Mesenchymal stem cell (in vitro differentiated cells and primary cell): Measurements from ENCODE around the gene CFAP54.

Source experiments
- DNase-seq: peaks from one replicate; pipeline ENCODE4 v3.0.0-alpha.2; 2013
- H2AFZ ChIP-seq: one replicate; pipeline ENCODE4 v1.6.1; 2013; ENCODE audit warnings: low read depth, mild to moderate bottlenecking, control low read depth, inconsistent platforms, low read length, moderate library complexity
- H2AK5ac ChIP-seq: 2 replicates; pipeline ENCODE4 v1.6.1; 2013; ENCODE audit warnings: low read length, moderate library complexity, mild to moderate bottlenecking, inconsistent platforms; ENCODE audit not compliant: severe bottlenecking
- H2BK120ac ChIP-seq: one replicate; pipeline ENCODE4 v1.6.1; 2013; ENCODE audit warnings: low read depth, mild to moderate bottlenecking, inconsistent platforms, low read length, moderate library complexity
- H2BK12ac ChIP-seq, 2 experiments: one replicate each; pipeline ENCODE4 v1.6.1; 2013; ENCODE audit warnings: inconsistent platforms in 2 of 2, low read length in 2 of 2, mild to moderate bottlenecking in 2 of 2, moderate library complexity in 2 of 2, control low read depth in 1 of 2
- H2BK15ac ChIP-seq: one replicate; pipeline ENCODE4 v1.6.1; 2013; ENCODE audit warnings: mild to moderate bottlenecking, low read depth, inconsistent platforms; ENCODE audit not compliant: poor library complexity, severe bottlenecking
- H2BK5ac ChIP-seq: 2 replicates; pipeline ENCODE4 v1.6.1; 2013; ENCODE audit warnings: low read depth, mild to moderate bottlenecking, low read length, control low read depth, inconsistent platforms; ENCODE audit not compliant: poor library complexity, severe bottlenecking
- H3K14ac ChIP-seq, 2 experiments: one replicate each; pipeline ENCODE4 v1.6.1; 2013; ENCODE audit warnings: inconsistent platforms in 2 of 2, low read length in 2 of 2, control low read depth in 1 of 2, mild to moderate bottlenecking in 1 of 2, moderate library complexity in 1 of 2
- H3K18ac ChIP-seq, 2 experiments: one replicate each; pipeline ENCODE4 v1.6.1; 2013; ENCODE audit warnings: inconsistent platforms in 2 of 2, low read length in 2 of 2, control low read depth in 1 of 2, low read depth in 1 of 2, mild to moderate bottlenecking in 1 of 2
- H3K23ac ChIP-seq, 2 experiments: one replicate each; pipeline ENCODE4 v1.6.1; 2013; ENCODE audit warnings: inconsistent platforms in 2 of 2, low read length in 2 of 2, mild to moderate bottlenecking in 2 of 2, moderate library complexity in 2 of 2, control low read depth in 1 of 2
- H3K27ac ChIP-seq: 2 replicates; pipeline ENCODE4 v1.5.1; 2013; ENCODE audit warnings: mild to moderate bottlenecking, moderate library complexity, low read length, control low read depth, inconsistent platforms; ENCODE audit not compliant: poor library complexity, severe bottlenecking
- H3K27me3 ChIP-seq, 2 experiments: 2 replicates each; pipeline versions ENCODE4 v1.6.1 to v1.7.0; 2013; ENCODE audit warnings: low read length in 2 of 2, mild to moderate bottlenecking in 2 of 2, moderate library complexity in 2 of 2, control low read depth in 1 of 2, inconsistent platforms in 1 of 2; ENCODE audit not compliant: control insufficient read depth in 1 of 2, insufficient read depth in 1 of 2
- H3K36me3 ChIP-seq, 2 experiments: 2 replicates each; pipeline versions ENCODE4 v1.6.1 to v1.7.0; 2013; ENCODE audit warnings: low read length in 2 of 2, control low read depth in 1 of 2, inconsistent platforms in 1 of 2, low read depth in 1 of 2, mild to moderate bottlenecking in 1 of 2; ENCODE audit not compliant: insufficient read depth in 2 of 2, control insufficient read depth in 1 of 2
- H3K4ac ChIP-seq, 2 experiments: one replicate each; pipeline ENCODE4 v1.6.1; 2013; ENCODE audit warnings: inconsistent platforms in 2 of 2, low read length in 2 of 2, mild to moderate bottlenecking in 2 of 2, moderate library complexity in 2 of 2, control low read depth in 1 of 2, low read depth in 1 of 2
- H3K4me1 ChIP-seq: 2 replicates; pipeline ENCODE4 v1.6.1; 2013; ENCODE audit warnings: low read depth, low read length, control low read depth; ENCODE audit not compliant: control insufficient read depth, insufficient read depth
- H3K4me2 ChIP-seq: 2 replicates; pipeline ENCODE4 v1.6.1; 2013; ENCODE audit warnings: low read length, mild to moderate bottlenecking, inconsistent platforms; ENCODE audit not compliant: poor library complexity, severe bottlenecking
- H3K4me3 ChIP-seq, 2 experiments: 2 replicates each; pipeline versions ENCODE4 v1.5.1 to v1.7.0; 2013; ENCODE audit warnings: low read length in 2 of 2, mild to moderate bottlenecking in 2 of 2, control low read depth in 1 of 2, low read depth in 1 of 2; ENCODE audit not compliant: insufficient read depth in 1 of 2
- H3K79me1 ChIP-seq: replicated peaks from 2 replicates; pipeline ENCODE4 v1.6.1; 2013; ENCODE audit warnings: mild to moderate bottlenecking, control low read depth, low read length, inconsistent platforms; ENCODE audit not compliant: poor library complexity, severe bottlenecking
- H3K9ac ChIP-seq: 2 replicates; pipeline ENCODE4 v1.7.0; 2013; ENCODE audit warnings: mild to moderate bottlenecking, low read length, moderate library complexity
- H3K9me3 ChIP-seq: 2 replicates; pipeline ENCODE4 v1.7.0; 2013; ENCODE audit warnings: mild to moderate bottlenecking, low read length; ENCODE audit not compliant: control insufficient read depth
- H4K8ac ChIP-seq: one replicate; pipeline ENCODE4 v1.6.1; 2013; ENCODE audit warnings: inconsistent platforms, mild to moderate bottlenecking, low read length, moderate library complexity
- H4K91ac ChIP-seq: one replicate; pipeline ENCODE4 v1.6.1; 2013; ENCODE audit warnings: mild to moderate bottlenecking, low read length, inconsistent platforms
- WGBS: methylation state at CpG from one replicate; pipeline ENCODE4 v1.1.7; 2013; ENCODE audit warnings: mixed read lengths; 5-methylcytosine and 5-hydroxymethylcytosine counted together

Gene CFAP54

DNA sequence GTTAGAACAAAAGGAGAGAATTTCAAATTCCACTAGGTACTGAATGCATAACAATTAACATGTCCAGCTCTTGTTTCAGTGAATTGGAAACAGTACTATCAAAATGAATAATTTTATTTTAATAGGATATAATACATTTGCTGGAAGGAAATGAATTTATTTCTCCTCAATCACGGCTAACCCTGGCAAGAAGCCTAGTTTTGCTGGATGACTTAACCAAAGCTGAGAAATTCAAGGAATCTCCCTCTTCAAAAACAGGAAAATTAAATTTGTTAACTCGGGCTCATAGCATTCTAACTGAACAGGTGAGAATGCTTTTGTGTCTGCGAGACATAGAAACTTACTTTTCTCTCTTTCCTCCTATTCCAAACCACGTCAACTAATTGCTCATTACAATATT is 254.2 kb downstream of the CFAP54 start:
- no peaks in the 10 kb centered on the region for H3K79me1 ChIP-seq
- no peaks in the 10 kb centered on the region for H3K9me3 ChIP-seq
- no peak overlapping the region for H3K27ac ChIP-seq
- H2AK5ac ChIP-seq: no peak overlapping the region
- H4K91ac ChIP-seq: no peak overlapping the region
- H3K18ac ChIP-seq: no peak overlapping the region
- H3K14ac ChIP-seq: no peak overlapping the region
- H3K23ac ChIP-seq: no peak overlapping the region
- H3K4me3 ChIP-seq: no peak overlapping the region
- H3K36me3 ChIP-seq: no peaks in the 10 kb centered on the region
- no peak overlapping the region for H2BK5ac ChIP-seq
- whole genome bisulfite sequencing: 98% methylated on average over 2 of the region's 4 CpGs
- no peak overlapping the region for H3K4ac ChIP-seq
- H3K4me1 ChIP-seq: no peaks in the 10 kb centered on the region
- H2BK12ac ChIP-seq: no peak overlapping the region
- no peak overlapping the region for H2AFZ ChIP-seq
- no peak overlapping the region for H4K8ac ChIP-seq
- no peak overlapping the region for H3K9ac ChIP-seq
- H2BK120ac ChIP-seq: no peak overlapping the region
- no peak for DNase-seq
- H3K4me2 ChIP-seq: no peak overlapping the region
- no peaks in the 10 kb centered on the region for H3K27me3 ChIP-seq
- H2BK15ac ChIP-seq: no peak overlapping the region

DNA sequence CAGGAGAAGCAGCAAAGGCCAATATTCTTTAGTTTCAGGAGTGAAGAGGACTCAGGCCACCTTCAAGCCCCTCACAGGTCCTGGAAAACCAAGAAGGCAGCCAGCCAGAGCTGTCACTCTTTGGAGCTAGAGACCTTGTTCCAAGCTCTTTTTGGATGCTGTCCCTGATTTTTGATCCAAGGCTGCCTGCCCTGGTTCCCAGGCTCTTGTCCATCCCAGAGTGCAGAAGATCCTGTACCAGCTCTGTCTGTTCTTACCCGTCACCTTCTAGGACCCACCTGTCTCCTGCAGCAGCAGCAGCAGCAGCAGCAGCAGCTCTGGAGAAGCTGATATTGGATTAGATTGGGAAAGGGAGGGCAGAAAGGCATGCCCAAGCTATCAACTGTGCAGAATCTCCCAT is 260.6 kb downstream of the CFAP54 start:
- Histone ChIP-seq H3K27me3 (no peaks in the 10 kb centered on the region), H3K9ac (no peak overlapping the region), H3K14ac (no peak overlapping the region), H4K91ac (no peak overlapping the region), H3K79me1 (no peaks in the 10 kb centered on the region), H2BK15ac (no peak overlapping the region), H4K8ac (no peak overlapping the region), H3K36me3 (no peaks in the 10 kb centered on the region), H2BK12ac (no peak overlapping the region), H2BK120ac (no peak overlapping the region), H3K4me1 (no peaks in the 10 kb centered on the region), H3K18ac (no peak overlapping the region), H2BK5ac (no peak overlapping the region), H3K4me2 (no peak overlapping the region), H3K4me3 (no peak overlapping the region), H3K9me3 (no peaks in the 10 kb centered on the region), H2AK5ac (no peak overlapping the region), H2AFZ (no peak overlapping the region), H3K23ac (no peak overlapping the region), H3K4ac (no peak overlapping the region), H3K27ac (no peak overlapping the region)
- WGBS: no CpG with 5 or more reads among the region's 1 CpG
- no peak for DNase-seq

- H2AK5ac ChIP-seq: no peak overlapping the region
- 87% methylated on average over 1 of the region's 4 CpGs for WGBS
- H3K14ac ChIP-seq: no peak overlapping the region
These were observed 262.2 kb downstream of the CFAP54 start for GRCh38 chr12:96751626-96752025.

GRCh38 chr12:96752211-96752610 is 262.8 kb downstream of the CFAP54 start:
- no peaks in the 10 kb centered on the region for H3K36me3 ChIP-seq
- H3K27ac ChIP-seq: no peak overlapping the region
- H3K23ac ChIP-seq: no peak overlapping the region
- WGBS: 80% methylated on average over 1 of the region's 2 CpGs
- no peaks in the 10 kb centered on the region for H3K4me1 ChIP-seq
- no peak overlapping the region for H2BK120ac ChIP-seq
- H2AFZ ChIP-seq: no peak overlapping the region
- no peak overlapping the region for H4K8ac ChIP-seq
- no peak for DNase-seq
- no peak overlapping the region for H3K4me2 ChIP-seq
- H4K91ac ChIP-seq: no peak overlapping the region
- no peak overlapping the region for H3K18ac ChIP-seq
- no peak overlapping the region for H3K9ac ChIP-seq
- H3K9me3 ChIP-seq: no peaks in the 10 kb centered on the region
- no peak overlapping the region for H2BK5ac ChIP-seq
- no peak overlapping the region for H3K14ac ChIP-seq
- no peaks in the 10 kb centered on the region for H3K27me3 ChIP-seq
- H2BK15ac ChIP-seq: no peak overlapping the region
- no peaks in the 10 kb centered on the region for H3K79me1 ChIP-seq
- H2BK12ac ChIP-seq: no peak overlapping the region
- H3K4me3 ChIP-seq: no peak overlapping the region
- no peak overlapping the region for H2AK5ac ChIP-seq
- no peak overlapping the region for H3K4ac ChIP-seq

More at GRCh38 chr12:96751626-96752025, 262.2 kb downstream of the CFAP54 start:
- Histone ChIP-seq H3K36me3 (no peaks in the 10 kb centered on the region), H3K4me2 (no peak overlapping the region), H2BK5ac (no peak overlapping the region), H3K18ac (no peak overlapping the region), H4K91ac (no peak overlapping the region), H3K27me3 (no peaks in the 10 kb centered on the region), H3K4me1 (no peaks in the 10 kb centered on the region), H4K8ac (no peak overlapping the region), H2AFZ (no peak overlapping the region), H3K27ac (no peak overlapping the region), H3K4me3 (no peak overlapping the region), H3K4ac (no peak overlapping the region), H3K23ac (no peak overlapping the region), H3K79me1 (no peaks in the 10 kb centered on the region), H3K9me3 (no peaks in the 10 kb centered on the region), H3K9ac (no peak overlapping the region), H2BK12ac (no peak overlapping the region), H2BK15ac (no peak overlapping the region), H2BK120ac (no peak overlapping the region)
- DNase-seq: no peak
